ENCODE measurements around the gene ERCC6L. TPM values are rescaled to one million over a fixed set of nuclear protein-coding genes. Genes with fewer than 3 reads are reported as not detected.

ERCC6L gene
- total RNA-seq, 1 donor from 2014 or later: 6.6 TPM

- TF ChIP-seq, protein P1, sequence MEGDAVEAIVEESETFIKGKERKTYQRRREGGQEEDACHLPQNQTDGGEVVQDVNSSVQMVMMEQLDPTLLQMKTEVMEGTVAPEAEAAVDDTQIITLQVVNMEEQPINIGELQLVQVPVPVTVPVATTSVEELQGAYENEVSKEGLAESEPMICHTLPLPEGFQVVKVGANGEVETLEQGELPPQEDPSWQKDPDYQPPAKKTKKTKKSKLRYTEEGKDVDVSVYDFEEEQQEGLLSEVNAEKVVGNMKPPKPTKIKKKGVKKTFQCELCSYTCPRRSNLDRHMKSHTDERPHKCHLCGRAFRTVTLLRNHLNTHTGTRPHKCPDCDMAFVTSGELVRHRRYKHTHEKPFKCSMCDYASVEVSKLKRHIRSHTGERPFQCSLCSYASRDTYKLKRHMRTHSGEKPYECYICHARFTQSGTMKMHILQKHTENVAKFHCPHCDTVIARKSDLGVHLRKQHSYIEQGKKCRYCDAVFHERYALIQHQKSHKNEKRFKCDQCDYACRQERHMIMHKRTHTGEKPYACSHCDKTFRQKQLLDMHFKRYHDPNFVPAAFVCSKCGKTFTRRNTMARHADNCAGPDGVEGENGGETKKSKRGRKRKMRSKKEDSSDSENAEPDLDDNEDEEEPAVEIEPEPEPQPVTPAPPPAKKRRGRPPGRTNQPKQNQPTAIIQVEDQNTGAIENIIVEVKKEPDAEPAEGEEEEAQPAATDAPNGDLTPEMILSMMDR (conservative IDR thresholded peaks at IDR 0.05; ENCODE audit: low read depth, low read length): no peak
- H3K4me3 ChIP-seq (ENCODE audit: low read depth, low read length): no peak overlapping the region
- DNase-seq (ENCODE audit: low read depth): no peak
Measured at GRCh38 chrX:72253686-72254085, 14.9 kb upstream of the ERCC6L start.

DNA sequence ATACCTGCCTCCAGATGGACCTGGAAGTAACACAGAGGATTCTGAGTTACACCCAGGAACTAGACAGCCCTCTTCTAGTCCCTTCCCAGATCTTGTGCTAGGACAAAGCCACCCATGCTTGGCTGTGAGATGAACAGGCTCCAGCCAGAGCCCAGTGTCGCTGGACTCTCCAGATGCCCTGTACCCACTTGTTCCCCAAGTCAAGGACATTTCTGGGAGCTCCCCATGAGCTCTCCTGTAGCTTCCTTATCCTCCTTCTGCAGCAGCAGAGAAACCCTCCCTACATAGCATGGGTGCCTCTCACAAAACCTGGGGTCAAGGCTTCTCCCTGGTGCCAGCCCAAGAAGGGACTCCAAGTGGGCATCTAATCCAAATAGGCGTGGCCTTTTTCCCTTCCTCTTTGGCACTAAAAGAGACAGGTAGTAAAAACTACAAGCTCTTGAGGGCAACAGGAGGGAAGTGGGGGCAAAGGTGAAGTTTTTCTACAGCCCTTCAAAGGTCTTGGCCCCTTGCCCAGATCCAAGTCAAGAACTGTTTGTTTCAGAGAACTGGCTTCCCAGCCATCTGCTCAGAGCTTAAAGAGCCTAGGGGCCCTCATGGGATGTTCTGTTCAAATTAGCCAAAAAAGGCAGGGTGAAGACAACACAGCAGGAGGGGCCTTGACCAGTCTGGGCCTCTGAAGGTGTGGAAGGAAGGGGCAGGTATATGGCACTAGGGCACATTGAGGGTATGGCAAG, 8.5 kb upstream of the ERCC6L start:
- no peak for DNase-seq (ENCODE audit: low read depth)
- no peak overlapping the region for H3K4me3 ChIP-seq (ENCODE audit: low read depth, low read length)
- TF ChIP-seq, protein P1 (conservative IDR thresholded peaks at IDR 0.05; ENCODE audit: low read depth, low read length): no peak

- no peak overlapping the region for H3K4me3 ChIP-seq (ENCODE audit: low read depth, low read length)
- DNase-seq (ENCODE audit: low read depth): no peak
- TF ChIP-seq, protein P1 (conservative IDR thresholded peaks at IDR 0.05; ENCODE audit: low read depth, low read length): peak; percentile 72
Measured at GRCh38 chrX:72245461-72246089, 6.7 kb upstream of the ERCC6L start.

DNA sequence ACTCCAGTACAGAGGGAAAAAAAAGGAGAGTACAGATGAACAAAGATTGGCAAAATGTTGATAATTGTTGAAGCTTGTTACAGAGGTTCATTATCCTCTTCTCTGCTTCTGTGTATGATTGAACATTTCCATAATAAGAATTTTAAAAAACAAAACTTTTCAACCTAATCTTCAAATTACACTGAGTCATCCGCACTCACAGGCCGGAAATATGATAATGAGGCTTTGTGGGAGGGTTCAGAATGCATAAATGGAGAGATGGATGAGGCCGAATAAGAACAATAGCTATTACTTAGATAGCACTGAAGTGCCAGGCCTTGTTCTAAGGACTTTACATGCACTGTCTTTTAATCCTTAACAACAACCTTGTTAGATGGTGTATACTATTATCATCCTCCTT, 4.6 kb upstream of the ERCC6L start:
- no peak overlapping the region for H3K4me3 ChIP-seq (ENCODE audit: low read depth, low read length)
- TF ChIP-seq, protein P1 (conservative IDR thresholded peaks at IDR 0.05; ENCODE audit: low read depth, low read length): no peak
- DNase-seq (ENCODE audit: low read depth): no peak

DNA sequence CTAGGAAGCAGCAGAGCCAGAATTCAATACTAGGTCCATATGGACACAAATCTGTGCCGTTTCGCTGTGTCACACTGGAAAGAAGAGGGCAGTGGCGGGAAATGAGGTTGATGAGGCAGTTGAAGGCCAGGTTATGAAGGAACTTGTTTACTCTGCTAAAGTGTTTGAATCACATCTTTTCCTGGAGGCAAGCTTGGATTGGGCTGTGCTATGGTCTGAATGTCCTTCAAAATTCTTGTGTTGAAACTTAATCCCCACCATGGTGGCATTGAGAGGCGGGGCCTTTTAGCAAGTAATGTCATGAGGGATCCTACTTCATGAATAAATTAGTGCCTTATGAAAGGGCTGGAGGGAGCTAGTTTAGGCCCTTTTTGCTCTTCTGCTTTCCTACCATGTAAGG, 2.1 kb upstream of the ERCC6L start:
- H3K4me3 ChIP-seq (ENCODE audit: low read depth, low read length): no peak overlapping the region
- no peak for DNase-seq (ENCODE audit: low read depth)
- TF ChIP-seq, protein P1 (conservative IDR thresholded peaks at IDR 0.05; ENCODE audit: low read depth, low read length): no peak

- no peak for DNase-seq (ENCODE audit: low read depth)
- H3K4me3 ChIP-seq (ENCODE audit: low read depth, low read length): peak overlapping the region; percentile 58
- TF ChIP-seq, protein P1 (conservative IDR thresholded peaks at IDR 0.05; ENCODE audit: low read depth, low read length): no peak
Measured at GRCh38 chrX:72238183-72238582, 644 bp downstream of the ERCC6L start.
